H4 (cell line): ENCODE measurements around the gene HMGCL. TPM values are rescaled to one million over a fixed set of nuclear protein-coding genes. Genes with fewer than 3 reads are reported as not detected.
A peak's percentile ranks its signal among the peaks of the same experiment; 100 is the strongest.
"Not testable (repeated sequence)": the region's sequence is repeated elsewhere in the genome, so short reads cannot be mapped to it uniquely, and the experiment has no call there.

Experiments used
- DNase-seq: peaks from one replicate; pipeline ENCODE4 v3.0.0-alpha.2; 2015; ENCODE audit warnings: low spot score
- total RNA-seq: library from RNA; depleted of rRNA; stranded (reverse); fragments of >200 nt; shearing (Covaris generic); gene quantifications from 2 replicates; pipeline ENCODE4 v1.2.3, GENCODE V29; 2014; rRNA removed

The HMGCL gene
- total RNA-seq, result 34.0 and 34.5 TPM in 2 replicates

- peak; percentile 84 for DNase-seq
Measured at GRCh38 chr1:23825076-23825761, at the start of gene HMGCL. Gene HMGCL, minus strand, starts transcription at chr1:23825429. Its CDS starts 14 bp downstream, at chr1:23825415.

- DNase-seq, result no peak
Measured at GRCh38 chr1:23872421-23872820, 47.2 kb upstream of the HMGCL start.

GRCh38 chr1:23869051-23869450 lies 43.8 kb upstream of the HMGCL start:
- DNase-seq, result no peak

GRCh38 chr1:23868557-23869016 lies 43.4 kb upstream of the HMGCL start:
- no peak for DNase-seq

GRCh38 chr1:23867895-23868556 lies 42.8 kb upstream of the HMGCL start, which contains the start of gene FUCA1:
Gene FUCA1, minus strand, starts transcription at chr1:23868290. Its CDS starts 4 bp downstream, at chr1:23868286.
- DNase-seq, result peak; percentile 87

GRCh38 chr1:23867542-23867894 lies 42.3 kb upstream of the HMGCL start:
- no peak for DNase-seq

- DNase-seq, result peak; percentile 98
Measured at GRCh38 chr1:23865543-23865930, 40.3 kb upstream of the HMGCL start.

- DNase-seq, result peak; percentile 56
Measured at GRCh38 chr1:23864801-23865542, 39.7 kb upstream of the HMGCL start.

GRCh38 chr1:23862640-23863039 lies 37.4 kb upstream of the HMGCL start:
- DNase-seq, result no peak

- DNase-seq, result no peak
Measured at GRCh38 chr1:23854568-23854967, 29.3 kb upstream of the HMGCL start.

GRCh38 chr1:23853124-23853523 lies 27.9 kb upstream of the HMGCL start:
- DNase-seq, result not testable (repeated sequence)

GRCh38 chr1:23851406-23851805 lies 26.2 kb upstream of the HMGCL start:
- not testable (repeated sequence) for DNase-seq

- DNase-seq, result no peak
Measured at GRCh38 chr1:23848673-23849616, 23.7 kb upstream of the HMGCL start.

GRCh38 chr1:23847482-23848095 lies 22.4 kb upstream of the HMGCL start:
- DNase-seq, result not testable (repeated sequence)

GRCh38 chr1:23845163-23845562 lies 19.9 kb upstream of the HMGCL start:
- no peak for DNase-seq

GRCh38 chr1:23843644-23844043 lies 18.4 kb upstream of the HMGCL start:
- DNase-seq, result no peak

GRCh38 chr1:23838401-23838866 lies 13.2 kb upstream of the HMGCL start:
- peak; percentile 50 for DNase-seq

- DNase-seq, result no peak
Measured at GRCh38 chr1:23837908-23838307, 12.7 kb upstream of the HMGCL start.

- DNase-seq, result no peak
Measured at GRCh38 chr1:23836037-23836436, 10.8 kb upstream of the HMGCL start.

GRCh38 chr1:23834156-23834555 lies 8.9 kb upstream of the HMGCL start:
- DNase-seq, result not testable (repeated sequence)

- DNase-seq, result no peak
Measured at GRCh38 chr1:23827717-23828116, 2.5 kb upstream of the HMGCL start.
